Nephron (organoid): ENCODE measurements around the gene HMG20B.

Source experiments
- H3K27ac Mint-ChIP-seq, 3 experiments: 2 replicates each; pipeline ENCODE4 v1.8.0; 2020; ENCODE audit warnings: mixed read lengths in 3 of 3, mild to moderate bottlenecking in 2 of 3, moderate library complexity in 1 of 3
- H3K27me3 Mint-ChIP-seq: 2 replicates; pipeline ENCODE4 v1.8.0; 2021; ENCODE audit warnings: low read depth, mild to moderate bottlenecking, moderate library complexity, mixed read lengths
- H3K36me3 Mint-ChIP-seq: 2 replicates; pipeline ENCODE4 v1.8.0; 2020; ENCODE audit warnings: low read depth, mixed read lengths
- H3K4me1 Mint-ChIP-seq: 2 replicates; pipeline ENCODE4 v1.8.0; 2020; ENCODE audit warnings: mixed read lengths
- H3K4me3 Mint-ChIP-seq, 3 experiments: 2 replicates each; pipeline ENCODE4 v1.8.0; 2020; ENCODE audit warnings: mild to moderate bottlenecking in 3 of 3, mixed read lengths in 3 of 3, moderate library complexity in 2 of 3
- H3K9me3 Mint-ChIP-seq: 2 replicates; pipeline ENCODE4 v1.8.0; 2020; ENCODE audit warnings: mixed read lengths
- CTCF ChIP-seq, 3 experiments: fragments of 200-600 bp; sonication (generic); IDR thresholded peaks; one replicate each; pipeline ENCODE4 v1.5.0; 2021; ENCODE audit warnings: antibody characterized with exemption in 3 of 3; ENCODE audit not compliant: unreplicated experiment in 3 of 3

The HMG20B gene

GRCh38 chr19:3544742-3545668 is 27.7 kb upstream of the HMG20B start:
- Mint-ChIP-seq H3K4me3 (no peak overlapping the region), H3K36me3 (peaks cover 5% of the 10 kb centered on the region), H3K4me1 (no peaks in the 10 kb centered on the region), H3K27me3 (no peaks in the 10 kb centered on the region), H3K27ac (no peak overlapping the region), H3K9me3 (no peaks in the 10 kb centered on the region)
- peak; percentile 81 to 88 (median 87) for TF ChIP-seq CTCF (IDR thresholded peaks at IDR 0.05; ENCODE audit: unreplicated experiment in 3 of 3)

DNA sequence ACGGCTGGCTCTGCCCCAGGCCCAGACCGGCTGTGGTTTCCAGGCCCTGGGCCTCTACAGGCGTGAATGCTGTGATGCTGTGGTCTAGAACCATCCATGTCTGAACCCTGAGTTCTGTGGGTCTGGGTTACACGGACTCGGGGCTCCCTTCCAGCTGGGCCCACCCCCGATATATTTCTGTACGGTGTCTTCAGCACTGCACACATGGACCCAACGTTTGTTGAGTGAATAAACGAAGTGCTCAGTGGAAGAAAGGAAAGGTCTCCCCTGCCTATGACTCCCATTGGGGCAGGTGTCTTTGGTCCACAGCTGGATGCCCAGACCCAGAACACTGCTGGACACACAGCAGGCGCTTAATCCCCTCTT is 27.1 kb upstream of the HMG20B start:
- Mint-ChIP-seq H3K9me3 (no peaks in the 10 kb centered on the region), H3K4me3 (no peak overlapping the region), H3K36me3 (peaks cover 5% of the 10 kb centered on the region), H3K27ac (no peak overlapping the region), H3K4me1 (no peaks in the 10 kb centered on the region), H3K27me3 (no peaks in the 10 kb centered on the region)
- no peak for TF ChIP-seq CTCF (IDR thresholded peaks at IDR 0.05; ENCODE audit: unreplicated experiment in 3 of 3)

DNA sequence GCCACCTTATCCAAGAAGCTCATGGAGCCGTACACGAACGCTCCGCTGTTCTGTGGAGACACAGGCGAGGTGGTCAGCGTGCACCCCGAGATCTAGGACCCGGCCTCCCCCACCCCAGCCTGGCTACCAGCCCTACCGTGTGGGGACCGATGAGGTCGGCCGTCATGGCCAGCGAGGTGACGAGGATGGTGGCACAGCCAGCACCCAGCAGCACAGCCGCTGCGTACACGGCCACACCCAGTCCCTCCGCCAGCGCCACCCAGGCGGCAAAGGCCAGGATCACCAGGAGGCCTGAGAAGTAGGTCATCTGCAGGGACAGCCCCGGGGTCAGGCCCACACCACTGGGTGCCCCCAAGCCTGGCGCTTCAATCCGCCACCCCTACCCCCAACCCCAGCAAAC is 26.6 kb upstream of the HMG20B start:
- no peaks in the 10 kb centered on the region for H3K27me3 Mint-ChIP-seq
- peaks cover 5% of the 10 kb centered on the region for H3K36me3 Mint-ChIP-seq
- no peaks in the 10 kb centered on the region for H3K9me3 Mint-ChIP-seq

DNA sequence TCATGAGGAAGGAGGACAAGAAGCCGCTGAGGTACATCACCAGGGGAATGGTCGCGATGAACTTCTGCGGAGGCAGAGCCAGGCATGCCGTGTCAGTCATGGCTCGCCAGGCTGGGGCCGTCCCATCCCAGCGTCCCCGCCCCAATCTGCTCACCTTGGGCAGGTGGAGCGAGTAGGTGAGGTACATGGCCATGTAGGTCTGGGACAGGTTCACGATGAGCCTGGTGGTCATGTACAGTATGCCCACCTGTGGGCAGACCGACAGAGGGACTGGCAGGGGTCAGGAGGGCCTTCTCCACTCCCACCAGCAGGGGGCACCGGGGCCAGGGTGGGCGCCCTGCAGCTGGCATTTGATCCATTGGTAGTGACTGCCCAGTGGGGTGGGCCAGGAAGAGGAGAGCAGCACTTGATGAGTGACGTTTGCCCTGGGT is 25.4 kb upstream of the HMG20B start:
- no peaks in the 10 kb centered on the region for H3K27me3 Mint-ChIP-seq
- no peaks in the 10 kb centered on the region for H3K4me1 Mint-ChIP-seq
- H3K4me3 Mint-ChIP-seq = no peak overlapping the region
- H3K9me3 Mint-ChIP-seq = no peaks in the 10 kb centered on the region
- no peak overlapping the region for H3K27ac Mint-ChIP-seq
- H3K36me3 Mint-ChIP-seq = peaks cover 5% of the 10 kb centered on the region
- peak; percentile 11 to 39 (median 25) for TF ChIP-seq CTCF (IDR thresholded peaks at IDR 0.05; ENCODE audit: unreplicated experiment in 3 of 3)

More for the DNA sequence above, 26.6 kb upstream of the HMG20B start:
- H3K4me3 Mint-ChIP-seq = no peak overlapping the region
- no peaks in the 10 kb centered on the region for H3K4me1 Mint-ChIP-seq
- H3K27ac Mint-ChIP-seq = no peak overlapping the region
- TF ChIP-seq CTCF (IDR thresholded peaks at IDR 0.05; ENCODE audit: unreplicated experiment in 3 of 3) = no peak

DNA sequence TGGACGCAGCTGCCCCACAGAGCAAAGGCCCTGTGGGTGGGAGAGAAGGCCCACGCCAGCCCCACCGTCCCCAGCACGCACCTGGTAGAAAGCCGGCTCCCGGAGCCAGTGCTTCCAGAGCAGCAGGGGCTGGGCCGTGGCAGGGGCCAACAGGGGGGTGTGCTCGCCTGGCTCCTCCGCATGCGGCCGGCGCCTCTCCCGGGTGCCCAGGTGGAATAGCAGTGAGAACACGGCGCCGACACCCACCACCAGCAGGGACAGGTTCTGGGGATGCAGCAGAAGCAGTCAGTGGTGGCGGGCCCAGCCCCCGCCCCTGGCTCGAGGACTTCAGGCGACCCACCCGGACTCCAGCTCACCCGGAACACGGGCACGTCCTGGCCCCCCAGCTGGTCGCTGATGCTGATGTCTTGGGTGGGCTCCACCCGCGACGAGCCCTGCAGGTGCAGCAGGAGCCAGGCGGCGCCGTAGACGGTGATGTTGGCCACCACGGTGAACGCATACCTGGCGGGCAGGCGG is 24.9 kb upstream of the HMG20B start:
- Mint-ChIP-seq H3K4me1 (no peaks in the 10 kb centered on the region), H3K27ac (no peak overlapping the region), H3K27me3 (no peaks in the 10 kb centered on the region), H3K4me3 (no peak overlapping the region), H3K36me3 (peaks cover 5% of the 10 kb centered on the region), H3K9me3 (no peaks in the 10 kb centered on the region)
- peak in 1 of 3 experiments; percentile 1 for TF ChIP-seq CTCF (IDR thresholded peaks at IDR 0.05; ENCODE audit: unreplicated experiment in 3 of 3)
